RWPE2 (cell line): ENCODE measurements around the gene PEAK3.

Source experiments
- ATAC-seq: fragments of 200-7000 bp; cut with Tn5 transposase; 3 replicates; pipeline ENCODE4 v1.9.1; 2021; ENCODE audit warnings: low read depth
- DNase-seq: peaks from one replicate; pipeline ENCODE4 v3.0.0-alpha.2; 2020; ENCODE audit warnings: low spot score
- H3K27ac ChIP-seq: fragments of 450-650 bp; 2 replicates; pipeline ENCODE4 v1.5.1; 2017; ENCODE audit warnings: mild to moderate bottlenecking; ENCODE audit not compliant: poor library complexity, severe bottlenecking
- H3K27me3 ChIP-seq: fragments of 250-450 bp; sonication (Bioruptor Pico); 2 replicates; pipeline ENCODE4 v1.5.1; 2021; ENCODE audit warnings: mild to moderate bottlenecking, moderate library complexity; ENCODE audit not compliant: insufficient read depth, poor library complexity, severe bottlenecking
- H3K36me3 ChIP-seq: fragments of 250-450 bp; sonication (Bioruptor Pico); 2 replicates; pipeline ENCODE4 v1.5.1; 2020; ENCODE audit warnings: low read depth, mild to moderate bottlenecking, moderate library complexity
- H3K4me1 ChIP-seq: fragments of 250-450 bp; sonication (Bioruptor Pico); 2 replicates; pipeline ENCODE4 v1.5.1; 2021; ENCODE audit warnings: mild to moderate bottlenecking, moderate library complexity; ENCODE audit not compliant: insufficient read depth, poor library complexity, severe bottlenecking
- H3K4me3 ChIP-seq: fragments of 250-450 bp; sonication (Bioruptor Pico); 2 replicates; pipeline ENCODE4 v1.5.1; 2021; ENCODE audit warnings: mild to moderate bottlenecking, moderate library complexity; ENCODE audit not compliant: severe bottlenecking
- H3K9me3 ChIP-seq: fragments of 250-450 bp; sonication (Bioruptor Pico); 2 replicates; pipeline ENCODE4 v1.5.1; 2021; ENCODE audit warnings: mild to moderate bottlenecking, moderate library complexity; ENCODE audit not compliant: severe bottlenecking
- CTCF ChIP-seq: fragments of 450-650 bp; IDR thresholded peaks from one replicate; pipeline ENCODE4 v1.5.1; 2017; ENCODE audit warnings: mild to moderate bottlenecking, moderate library complexity; ENCODE audit not compliant: poor library complexity, severe bottlenecking

Gene PEAK3

GRCh38 chr19:2251106-2252054 lies 30.6 kb downstream of the PEAK3 start:
- Histone ChIP-seq H3K9me3 (no peaks in the 10 kb centered on the region), H3K4me3 (no peak overlapping the region), H3K27me3 (peaks cover 43% of the 10 kb centered on the region), H3K4me1 (no peaks in the 10 kb centered on the region), H3K27ac (no peak overlapping the region), H3K36me3 (peaks cover 14% of the 10 kb centered on the region)
- ATAC-seq: no peak
- DNase-seq: peak; percentile 54
- no peak for TF ChIP-seq CTCF

DNA sequence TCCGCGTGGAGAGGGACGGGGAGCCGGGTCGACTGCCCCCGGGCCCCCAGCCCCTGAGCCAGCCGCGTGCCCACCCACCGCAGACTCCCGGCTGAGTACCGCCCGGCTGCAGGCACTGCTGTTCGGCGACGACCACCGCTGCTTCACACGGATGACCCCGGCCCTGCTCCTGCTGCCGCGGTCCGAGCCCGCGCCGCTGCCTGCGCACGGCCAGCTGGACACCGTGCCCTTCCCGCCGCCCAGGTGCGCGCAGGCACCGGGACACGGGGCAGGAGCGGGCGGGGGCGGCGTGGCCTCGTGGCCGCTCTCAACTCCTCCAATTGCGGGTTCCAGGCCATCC lies 31.2 kb downstream of the PEAK3 start:
- no peak for DNase-seq

GRCh38 chr19:2249880-2250765 lies 31.9 kb downstream of the PEAK3 start:
- H3K27me3 ChIP-seq: peaks cover 43% of the 10 kb centered on the region
- peak; percentile 9; the same call in 2 of the 3 replicates for ATAC-seq
- H3K9me3 ChIP-seq: no peaks in the 10 kb centered on the region
- H3K36me3 ChIP-seq: peaks cover 26% of the 10 kb centered on the region
- H3K4me1 ChIP-seq: no peaks in the 10 kb centered on the region
- H3K4me3 ChIP-seq: no peak overlapping the region
- no peak overlapping the region for H3K27ac ChIP-seq
- peak; percentile 47 for DNase-seq
- TF ChIP-seq CTCF: no peak

More for the DNA sequence above, 31.2 kb downstream of the PEAK3 start:
- no peak overlapping the region for H3K4me3 ChIP-seq
- peaks cover 43% of the 10 kb centered on the region for H3K27me3 ChIP-seq
- no peak; the same call in 2 of the 3 replicates for ATAC-seq
- no peaks in the 10 kb centered on the region for H3K9me3 ChIP-seq
- no peak overlapping the region for H3K27ac ChIP-seq
- TF ChIP-seq CTCF: no peak
- no peaks in the 10 kb centered on the region for H3K4me1 ChIP-seq
- peaks cover 20% of the 10 kb centered on the region for H3K36me3 ChIP-seq

GRCh38 chr19:2249010-2249866 lies 32.7 kb downstream of the PEAK3 start, which contains the start of gene AMH:
Gene AMH, plus strand, starts transcription at chr19:2249323. Its CDS starts 10 bp downstream, at chr19:2249333.
- H3K27me3 ChIP-seq: peaks cover 41% of the 10 kb centered on the region
- no peak within 1 kb of the TSS for H3K4me3 ChIP-seq
- H3K36me3 ChIP-seq: peaks cover 33% of the 10 kb centered on the region
- DNase-seq (peak; percentile 55), ATAC-seq (peak; percentile 11; the same call in 2 of the 3 replicates)
- no peaks in the 10 kb centered on the region for H3K9me3 ChIP-seq
- TF ChIP-seq CTCF: no peak
- H3K4me1 ChIP-seq: no peaks in the 10 kb centered on the region
- no peak within 1 kb of the TSS for H3K27ac ChIP-seq
